ENCODE results near the gene ISG15. TPM values are rescaled to one million over a fixed set of nuclear protein-coding genes. Genes with fewer than 3 reads are reported as not detected.

Gene ISG15
- total and polyA plus RNA-seq, 2 of the 13 experiments (the other 11 are each of a cell fraction or from before 2014, with no cell fraction given) = 42.1 to 54.9 TPM

DNA sequence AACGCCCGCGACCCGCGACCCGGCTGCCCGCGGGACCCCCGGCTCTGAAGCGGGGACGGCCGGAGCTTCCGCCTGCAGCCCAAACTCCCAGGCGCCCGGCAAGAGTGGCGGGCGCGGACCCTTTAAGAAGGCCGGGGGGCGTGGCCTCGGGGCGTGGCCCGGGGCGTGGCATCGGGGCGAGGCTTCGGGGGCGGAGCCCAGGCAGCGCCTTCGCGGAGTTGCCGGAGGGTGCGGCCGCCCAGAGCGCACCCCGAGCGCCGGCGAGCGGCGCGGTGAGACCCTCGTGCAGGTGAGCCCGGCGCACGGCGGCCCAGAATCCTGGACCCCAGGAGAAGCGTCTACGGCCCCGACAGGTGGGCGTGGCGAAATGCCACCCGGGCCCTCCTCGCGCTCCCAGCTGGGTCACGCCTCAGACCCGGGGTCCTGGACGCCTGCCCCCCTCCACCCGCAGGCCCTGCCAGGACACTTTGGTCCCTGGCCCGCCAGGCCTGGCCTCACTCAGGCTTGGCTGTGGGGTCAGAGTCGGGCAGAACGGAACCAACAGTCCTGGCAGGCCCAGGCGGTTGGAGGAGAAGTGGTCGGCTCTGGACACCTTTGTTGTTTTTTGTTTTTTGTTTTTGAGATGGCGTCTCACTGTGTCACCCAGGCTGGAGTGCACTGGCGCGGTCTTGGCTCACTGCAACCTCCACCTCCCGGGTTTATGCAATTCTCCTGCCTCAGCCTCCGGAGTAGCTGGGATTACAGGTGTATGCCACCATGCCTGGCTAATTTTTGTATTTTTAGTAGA is 46.4 kb downstream of the ISG15 start:
- peaks cover 0 to 2% of the 10 kb centered on the region in 2 experiments; a peak in 1 of 5 replicates for H3K36me3 ChIP-seq (replicated peaks in 1 of 2; ENCODE audit: control insufficient read depth in 1 of 2, insufficient read depth in 2 of 2, low read length in 2 of 2)
- FAIRE-seq = no peak
- no peaks in the 10 kb centered on the region for H4K20me1 ChIP-seq (ENCODE audit: insufficient read depth, low read length)
- no peak overlapping the region for H2AFZ ChIP-seq (ENCODE audit: low read length)
- CTCF ChIA-PET (ENCODE audit: low intra/inter-chr PET ratio, low total read pairs) = interaction anchor here (1.1 kb wide), 1 partner anchor 44 kb away, joined by 3 read pairs; no protein-coding TSS in a partner anchor
- ATAC-seq = peak; percentile 58
- intact Hi-C loops (cut with micrococcal nuclease; ENCODE audit: unreplicated experiment) (loop anchor here (5.0 kb wide), 1 partner anchor 47 kb away; the partner anchor contains the start of gene ISG15), in situ Hi-C loops (cut with HindIII; ENCODE audit: extremely low pct_ligation_motif_present, low pct_unique_long_range_greater_than_20kb) (loop anchor here (5.0 kb wide), 1 partner anchor 37 kb away; the partner anchor contains the start of gene AGRN)
- H3K4me2 ChIP-seq (ENCODE audit: low read depth, low read length) = peak overlapping the region; percentile 95
- POLR2A ChIA-PET = interaction anchor here (0.8 to 3.1 kb wide), 12 partner anchors 8 to 214 kb away, joined by 3 to 20 read pairs (median 4); partner anchors contain the start of genes ISG15, PLEKHN1 and UBE2J2
- 11% methylated on average over 13 of the region's 69 CpGs for WGBS (ENCODE audit: low lambda C conversion rate)
- DNase-seq (ENCODE audit: low spot score) = peak; percentile 66
- H3K9ac ChIP-seq (ENCODE audit: insufficient read depth, low read depth, low read length) = peak overlapping the region; percentile 72
- H3K79me2 ChIP-seq (ENCODE audit: insufficient read depth, low read length) = no peaks in the 10 kb centered on the region
- H3K4me3 ChIP-seq (replicated peaks in 1 of 3; ENCODE audit: insufficient read depth in 1 of 3, low read depth in 2 of 3, low read length in 3 of 3) = peak overlapping the region; percentile 77 to 96 (median 87)
- H3K27me3 ChIP-seq (ENCODE audit: control insufficient read depth in 1 of 2, insufficient read depth in 2 of 2, low read length in 2 of 2) = no peaks in the 10 kb centered on the region
- BruUV-seq (replicated peaks) = no TSS peak
- peaks cover 45% of the 10 kb centered on the region for H3K4me1 ChIP-seq (ENCODE audit: insufficient read depth, low read length)
- H3K27ac ChIP-seq (ENCODE audit: extremely low read length, insufficient read depth, low read length) = no peak overlapping the region
- no peaks in the 10 kb centered on the region for H3K9me3 ChIP-seq (ENCODE audit: low read length)
- no peak for TF ChIP-seq ZNF839 (CRISPR knock-in tag; IDR thresholded peaks at IDR 0.05; ENCODE audit: borderline replicate concordance)
- no peak for TF ChIP-seq ARID3A (IDR thresholded peaks at IDR 0.05; ENCODE audit: low read depth, low read length)
- no peak for TF ChIP-seq ZNF549 (CRISPR knock-in tag; IDR thresholded peaks at IDR 0.05)
- no peak for TF ChIP-seq MAFG (CRISPR knock-in tag; IDR thresholded peaks at IDR 0.05)
- no peak for TF ChIP-seq LCORL (IDR thresholded peaks at IDR 0.05)
- peak; percentile 27; the same call in 1 of the 2 replicates for TF ChIP-seq LCORL (CRISPR knock-in tag; IDR thresholded peaks at IDR 0.05)
- no peak for TF ChIP-seq ZNF354B (CRISPR knock-in tag; IDR thresholded peaks at IDR 0.05)
- TF ChIP-seq DNMT1 (CRISPR knock-in tag; IDR thresholded peaks at IDR 0.05) = no peak
- peak; percentile 8; the same call in 1 of the 2 replicates for TF ChIP-seq HDAC1 (CRISPR knock-in tag; IDR thresholded peaks at IDR 0.05)
- 0 out of 2 replicates have a peak, but pooled peaks have one; percentile 33 for TF ChIP-seq ZBTB7A (CRISPR knock-in tag; IDR thresholded peaks at IDR 0.05)
- TF ChIP-seq GABPB1 (CRISPR knock-in tag; IDR thresholded peaks at IDR 0.05) = no peak; the same call in 1 of the 2 replicates
- no peak for TF ChIP-seq RFX5 (IDR thresholded peaks at IDR 0.05; ENCODE audit: low read depth, low read length)
- TF ChIP-seq SAFB2 (CRISPR knock-in tag; IDR thresholded peaks at IDR 0.05; ENCODE audit: borderline replicate concordance, low read depth) = peak; percentile 39; the same call in 1 of the 2 replicates
- TF ChIP-seq, protein P1, sequence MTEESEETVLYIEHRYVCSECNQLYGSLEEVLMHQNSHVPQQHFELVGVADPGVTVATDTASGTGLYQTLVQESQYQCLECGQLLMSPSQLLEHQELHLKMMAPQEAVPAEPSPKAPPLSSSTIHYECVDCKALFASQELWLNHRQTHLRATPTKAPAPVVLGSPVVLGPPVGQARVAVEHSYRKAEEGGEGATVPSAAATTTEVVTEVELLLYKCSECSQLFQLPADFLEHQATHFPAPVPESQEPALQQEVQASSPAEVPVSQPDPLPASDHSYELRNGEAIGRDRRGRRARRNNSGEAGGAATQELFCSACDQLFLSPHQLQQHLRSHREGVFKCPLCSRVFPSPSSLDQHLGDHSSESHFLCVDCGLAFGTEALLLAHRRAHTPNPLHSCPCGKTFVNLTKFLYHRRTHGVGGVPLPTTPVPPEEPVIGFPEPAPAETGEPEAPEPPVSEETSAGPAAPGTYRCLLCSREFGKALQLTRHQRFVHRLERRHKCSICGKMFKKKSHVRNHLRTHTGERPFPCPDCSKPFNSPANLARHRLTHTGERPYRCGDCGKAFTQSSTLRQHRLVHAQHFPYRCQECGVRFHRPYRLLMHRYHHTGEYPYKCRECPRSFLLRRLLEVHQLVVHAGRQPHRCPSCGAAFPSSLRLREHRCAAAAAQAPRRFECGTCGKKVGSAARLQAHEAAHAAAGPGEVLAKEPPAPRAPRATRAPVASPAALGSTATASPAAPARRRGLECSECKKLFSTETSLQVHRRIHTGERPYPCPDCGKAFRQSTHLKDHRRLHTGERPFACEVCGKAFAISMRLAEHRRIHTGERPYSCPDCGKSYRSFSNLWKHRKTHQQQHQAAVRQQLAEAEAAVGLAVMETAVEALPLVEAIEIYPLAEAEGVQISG (CRISPR knock-in tag; IDR thresholded peaks at IDR 0.05) = no peak

Measured in HepG2 (cell line).